HepG2 (cell line): ENCODE results near the gene ZCWPW2. TPM values are rescaled to one million over a fixed set of nuclear protein-coding genes. Genes with fewer than 3 reads are reported as not detected.
A peak's percentile ranks its signal among the peaks of the same experiment; 100 is the strongest.

Source experiments
- ATAC-seq: fragments of 200-7000 bp; cut with Tn5 transposase; 3 replicates; pipeline ENCODE4 v1.9.1; 2020; ENCODE audit warnings: mild to moderate bottlenecking, moderate library complexity
- BruUV-seq: library from RNA; stranded (reverse); fragments of 400-500 nt; replicated peaks from 2 replicates; lab custom pipeline; 2021; lab: Mats Ljungman, UMichigan
- CTCF ChIA-PET: fragments of 300-600 bp; formaldehyde crosslinking; extraction: SDS; loops from one replicate; lab custom pipeline; 2021; ENCODE audit warnings: low total read pairs, inconsistent platforms, low intra/inter-chr PET ratio; lab: Yijun Ruan, JAX
- POLR2A ChIA-PET: fragments of 350-600 bp; sonication (Branson Sonifier 250); formaldehyde crosslinking; loops from one replicate; lab custom pipeline; 2020; ENCODE audit warnings: antibody characterized with exemption, inconsistent platforms; lab: Yijun Ruan, JAX
- DNase-seq: peaks from one replicate; pipeline ENCODE4 v3.0.0-alpha.2; 2015; ENCODE audit warnings: low spot score
- FAIRE-seq: peaks from 3 replicates; lab custom pipeline; 2011; peaks lifted over from hg19 to GRCh38; lab: Jason Lieb, UNC
- H2AFZ ChIP-seq: one replicate; pipeline ENCODE4 v1.6.1; 2011; ENCODE audit warnings: low read length, inconsistent platforms
- H3K27ac ChIP-seq: fragments of 300-600 bp; 3 replicates; pipeline ENCODE4 v1.8.0; 2011; ENCODE audit warnings: mixed run types, mild to moderate bottlenecking, mixed read lengths, low read length, inconsistent platforms; ENCODE audit not compliant: insufficient read depth; ENCODE audit errors: extremely low read length
- H3K27me3 ChIP-seq, 2 experiments: fragments of 200-600 bp in 1 of 2; 2 replicates in 1 of 2; 3 replicates in 1 of 2; pipeline versions ENCODE4 v1.6.0 to v1.8.0; 2011; ENCODE audit warnings: low read length in 2 of 2, mild to moderate bottlenecking in 2 of 2, moderate library complexity in 2 of 2, inconsistent platforms in 1 of 2; ENCODE audit not compliant: insufficient read depth in 2 of 2, control insufficient read depth in 1 of 2
- H3K36me3 ChIP-seq, 2 experiments: fragments of 200-600 bp in 1 of 2; replicated peaks in 1 of 2; 2 replicates in 1 of 2; 3 replicates in 1 of 2; pipeline versions ENCODE4 v1.5.1 to v1.8.0; 2011; ENCODE audit warnings: low read length in 2 of 2, inconsistent platforms in 1 of 2; ENCODE audit not compliant: insufficient read depth in 2 of 2, control insufficient read depth in 1 of 2
- H3K4me1 ChIP-seq: 2 replicates; pipeline ENCODE4 v1.5.1; 2012; ENCODE audit warnings: low read length, inconsistent platforms; ENCODE audit not compliant: insufficient read depth
- H3K4me2 ChIP-seq: 2 replicates; pipeline ENCODE4 v1.6.0; 2011; ENCODE audit warnings: low read depth, low read length, inconsistent platforms
- H3K4me3 ChIP-seq, 3 experiments: fragments of 200-600 bp in 1 of 3; sonication (generic), shearing (Covaris generic) in 1 of 3; replicated peaks in 1 of 3; 2 replicates each; pipeline ENCODE4 v1.5.1; 2011 to 2016; ENCODE audit warnings: low read length in 3 of 3, inconsistent platforms in 2 of 3, low read depth in 2 of 3, mild to moderate bottlenecking in 2 of 3, control low read depth in 1 of 3, mixed read lengths in 1 of 3; ENCODE audit not compliant: insufficient read depth in 1 of 3
- H3K79me2 ChIP-seq: one replicate; pipeline ENCODE4 v1.6.1; 2011; ENCODE audit warnings: low read length, inconsistent platforms; ENCODE audit not compliant: insufficient read depth
- H3K9ac ChIP-seq: 2 replicates; pipeline ENCODE4 v1.6.0; 2011; ENCODE audit warnings: mild to moderate bottlenecking, low read depth, low read length, inconsistent platforms; ENCODE audit not compliant: insufficient read depth
- H3K9me3 ChIP-seq: 2 replicates; pipeline ENCODE4 v1.5.1; 2012; ENCODE audit warnings: mild to moderate bottlenecking, low read length
- H4K20me1 ChIP-seq: 2 replicates; pipeline ENCODE4 v1.6.0; 2011; ENCODE audit warnings: inconsistent platforms, mild to moderate bottlenecking, low read length, moderate library complexity; ENCODE audit not compliant: insufficient read depth
- AKAP8 ChIP-seq: sonication (generic); formaldehyde crosslinking; IDR thresholded peaks from 2 replicates; pipeline ENCODE4 v1.5.1; 2020; ENCODE audit warnings: mild to moderate bottlenecking, missing genetic modification reagents
- ATF4 ChIP-seq, 2 experiments: fragments of 450-650 bp in 1 of 2; sonication (generic) in 1 of 2; formaldehyde crosslinking; IDR thresholded peaks; 2 replicates each; pipeline versions ENCODE4 v1.5.0 to v1.8.0; 2020 to 2022; ENCODE audit warnings: mild to moderate bottlenecking in 1 of 2, missing genetic modification reagents in 1 of 2
- ATF7 ChIP-seq, 2 experiments: fragments of 450-650 bp in 1 of 2; sonication (generic) in 1 of 2; formaldehyde crosslinking in 1 of 2; IDR thresholded peaks; 2 replicates each; pipeline versions ENCODE4 v1.4.0 to v1.6.1; 2016 to 2020; ENCODE audit warnings: antibody characterized with exemption in 1 of 2, mild to moderate bottlenecking in 1 of 2, missing genetic modification reagents in 1 of 2
- CEBPB ChIP-seq: IDR thresholded peaks from 2 replicates; pipeline ENCODE4 v1.6.1; 2011; ENCODE audit warnings: low read depth, low read length, improper control_type of control experiment, borderline replicate concordance
- DR1 ChIP-seq: sonication (generic); formaldehyde crosslinking; IDR thresholded peaks from 2 replicates; pipeline ENCODE4 v1.8.0; 2021; ENCODE audit warnings: mild to moderate bottlenecking, missing genetic modification reagents, inconsistent platforms
- HNF4A ChIP-seq: sonication (generic); formaldehyde crosslinking; IDR thresholded peaks from 2 replicates; pipeline ENCODE4 v1.4.0; 2020; ENCODE audit warnings: missing genetic modification reagents
- LBX2 ChIP-seq: sonication (generic); formaldehyde crosslinking; IDR thresholded peaks from 2 replicates; pipeline ENCODE4 v1.5.0; 2020; ENCODE audit warnings: missing genetic modification reagents, mild to moderate bottlenecking, borderline replicate concordance
- WGBS: methylation state at CpG from one replicate; pipeline ENCODE4 v1.1.6; 2017; ENCODE audit warnings: low lambda C conversion rate; 5-methylcytosine and 5-hydroxymethylcytosine counted together
- in situ Hi-C: cut with HindIII; loops from 2 replicates; pipeline ENCODE4 v1.10.0; 2017; ENCODE audit warnings: low pct_unique_long_range_greater_than_20kb; ENCODE audit not compliant: extremely low pct_ligation_motif_present
- intact Hi-C: fragments of 100-400 bp; cut with micrococcal nuclease; formaldehyde crosslinking; loops from one replicate; pipeline ENCODE4 v1.10.0; 2022; ENCODE audit not compliant: unreplicated experiment
- polyA plus RNA-seq, 8 experiments: library from polyadenylated mRNA; depleted of rRNA in 3 of 8; stranded (reverse) in 7 of 8; unstranded in 1 of 8; fragments of >200 nt; fragmentation: Illumina TruSeq in 4 of 8; extraction: Trizol in 4 of 8; gene quantifications; 2 replicates each; pipeline versions ENCODE4 v1.2.1 to v1.2.3, GENCODE V29; 2011 to 2016; ENCODE audit warnings: low read depth in 4 of 8, missing spikeins in 1 of 8, mixed read lengths in 1 of 8; ENCODE audit not compliant: insufficient read depth in 1 of 8
- total RNA-seq, 5 experiments: library from RNA; depleted of rRNA; stranded (reverse); fragments of >200 nt; fragmentation: Illumina TruSeq; extraction: Trizol; gene quantifications; 2 replicates each; pipeline ENCODE4 v1.2.3, GENCODE V29; 2016; ENCODE audit warnings: low read depth in 1 of 5

ZCWPW2 gene
- total and polyA plus RNA-seq, 2 of the 13 experiments (the other 11 are each of a cell fraction or from before 2014, with no cell fraction given), result 0.17 to 0.53 TPM

DNA sequence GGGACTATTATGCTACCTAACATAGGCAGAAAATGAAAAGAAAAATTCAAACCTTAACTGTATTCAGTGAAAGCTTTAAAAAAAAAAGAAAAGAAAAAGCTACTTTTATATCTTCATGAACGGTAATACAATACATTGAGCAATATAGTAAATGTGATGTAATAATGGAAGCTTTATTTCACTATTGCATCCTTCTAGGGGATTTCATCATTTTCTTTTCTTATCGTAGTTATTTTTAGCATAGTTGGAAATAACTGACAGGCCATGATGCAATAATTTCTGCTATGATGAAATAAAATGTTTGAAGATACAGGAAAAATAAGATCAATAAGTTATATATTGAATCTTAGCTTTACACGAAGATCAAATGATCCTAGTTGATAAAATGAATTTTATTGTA, 40.3 kb upstream of the ZCWPW2 start:
- ATAC-seq (no peak), FAIRE-seq (no peak), DNase-seq (no peak)
- TF ChIP-seq ATF7 (IDR thresholded peaks at IDR 0.05) (peak; percentile 69), ATF7 (CRISPR knock-in tag; IDR thresholded peaks at IDR 0.05) (no peak), CEBPB (peak; percentile 83; the same call in 1 of the 2 replicates), ATF4 (CRISPR knock-in tag; IDR thresholded peaks at IDR 0.05) (peak in 1 of 2 experiments; percentile 32; a peak in 1 of 4 replicates), AKAP8 (CRISPR knock-in tag) (no peak), DR1 (CRISPR knock-in tag) (no peak)
- ChIA-PET POLR2A (no interaction called here), CTCF (no interaction called here)
- BruUV-seq, result no TSS peak
- H4K20me1 ChIP-seq, result no peaks in the 10 kb centered on the region
- H3K9me3 ChIP-seq, result no peaks in the 10 kb centered on the region
- H3K4me1 ChIP-seq, result no peaks in the 10 kb centered on the region
- H3K79me2 ChIP-seq, result peaks cover 3% of the 10 kb centered on the region
- H3K27ac ChIP-seq, result no peak overlapping the region
- H3K27me3 ChIP-seq, result no peaks in the 10 kb centered on the region; a peak in 1 of 5 replicates
- intact Hi-C loops (no loop called here), in situ Hi-C loops (no loop called here)
- H3K9ac ChIP-seq, result no peak overlapping the region
- no peak overlapping the region for H3K4me3 ChIP-seq
- H3K36me3 ChIP-seq, result no peaks in the 10 kb centered on the region; a peak in 1 of 5 replicates
- WGBS, result 97% methylated on average over 3 of the region's 3 CpGs
- H3K4me2 ChIP-seq, result no peak overlapping the region
- H2AFZ ChIP-seq, result no peak overlapping the region

DNA sequence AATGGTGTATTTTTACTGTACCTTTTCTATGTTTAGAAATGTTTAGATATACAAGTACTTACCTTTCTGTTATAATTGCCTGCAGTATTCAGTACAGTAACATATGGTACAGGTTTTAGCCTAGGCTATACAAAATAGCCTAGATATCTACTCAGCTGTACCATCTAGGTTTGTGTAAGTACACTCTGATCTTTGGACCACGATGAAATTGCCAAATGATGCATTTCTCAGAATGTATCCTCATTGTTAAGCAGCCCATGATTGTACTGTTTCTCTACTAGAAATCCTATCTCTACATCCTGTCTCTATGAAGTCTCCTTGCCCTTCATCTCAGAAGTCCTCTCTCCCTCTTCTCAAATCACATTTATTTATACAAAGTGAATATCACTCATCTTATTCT, 32.8 kb upstream of the ZCWPW2 start:
- no peak overlapping the region for H3K9ac ChIP-seq
- H3K79me2 ChIP-seq, result peaks cover 3% of the 10 kb centered on the region
- WGBS, result 60% methylated on average over 1 of the region's 1 CpG
- no peaks in the 10 kb centered on the region; a peak in 2 of 5 replicates for H3K36me3 ChIP-seq
- no peak overlapping the region for H2AFZ ChIP-seq
- H3K9me3 ChIP-seq, result no peaks in the 10 kb centered on the region
- no peak for TF ChIP-seq LBX2
- TF ChIP-seq HNF4A, result peak; percentile 28; the same call in 1 of the 2 replicates
- peak; percentile 50; the same call in 2 of the 3 replicates for ATAC-seq
- FAIRE-seq, result no peak
- no peaks in the 10 kb centered on the region for H3K27me3 ChIP-seq
- intact Hi-C loops (no loop called here), in situ Hi-C loops (no loop called here)
- H3K4me1 ChIP-seq, result peaks cover 20% of the 10 kb centered on the region
- POLR2A ChIA-PET, result no interaction called here
- H4K20me1 ChIP-seq, result no peaks in the 10 kb centered on the region
- CTCF ChIA-PET, result no interaction called here
- no peak overlapping the region for H3K4me2 ChIP-seq
- H3K27ac ChIP-seq, result no peak overlapping the region
- no peak overlapping the region for H3K4me3 ChIP-seq
- no TSS peak for BruUV-seq
- DNase-seq, result no peak
